Measurements from ENCODE around the gene GAL3ST1. TPM values are rescaled to one million over a fixed set of nuclear protein-coding genes. Genes with fewer than 3 reads are reported as not detected.
A peak's percentile ranks its signal among the peaks of the same experiment; 100 is the strongest.

Gene GAL3ST1
- polyA plus RNA-seq, 3 donors, result not detected

DNA sequence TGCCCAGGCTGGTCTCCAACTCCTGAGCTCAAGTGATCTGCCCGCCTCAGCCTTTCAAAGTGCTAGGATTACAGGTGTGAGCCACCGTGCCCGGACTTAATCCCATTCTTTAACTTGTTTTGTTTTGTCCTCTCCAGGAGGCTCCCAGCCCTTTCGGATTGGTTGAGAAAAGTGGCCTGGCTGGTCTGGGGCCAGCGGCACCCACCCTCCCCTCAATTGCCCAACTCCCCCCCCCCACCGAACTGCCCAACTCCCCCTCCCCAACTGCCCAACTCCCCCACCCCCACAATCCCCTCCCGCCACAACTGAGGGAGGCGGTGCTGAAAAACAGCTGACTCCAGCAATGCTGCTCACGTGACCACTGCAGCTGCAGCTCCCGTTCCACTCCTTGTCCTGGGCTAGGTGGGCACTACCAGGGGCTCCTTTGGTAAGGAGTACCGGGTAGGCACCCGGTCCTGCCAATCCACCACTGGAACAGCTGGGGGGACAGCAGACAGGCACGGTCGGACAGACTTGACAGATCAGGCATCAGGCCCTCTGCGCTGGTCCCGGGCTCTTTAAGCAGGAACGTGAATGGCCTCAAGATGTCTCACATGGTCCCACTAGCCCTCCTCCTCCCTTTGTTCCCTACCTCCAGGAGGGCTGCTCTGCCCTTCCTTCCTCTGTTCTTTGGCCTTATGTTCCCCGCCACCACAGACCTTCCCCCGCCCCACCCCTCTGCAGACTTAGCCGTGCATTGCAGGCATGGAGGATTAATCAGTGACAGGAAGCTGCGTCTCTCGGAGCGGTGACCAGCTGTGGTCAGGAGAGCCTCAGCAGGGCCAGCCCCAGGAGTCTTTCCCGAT is 32.2 kb upstream of the GAL3ST1 start, which contains the start of gene TCN2:
TCN2 (plus strand) TSS at position 720 of the 845 bp plus-strand sequence. CDS start 158 bp downstream, outside the sequence.
- no peaks in the 10 kb centered on the region for H3K79me2 ChIP-seq (ENCODE audit: insufficient read depth, low read length)
- no peak for TF ChIP-seq CTCF (IDR thresholded peaks at IDR 0.05)
- intact Hi-C loops (cut with micrococcal nuclease), result loop anchor here in 1 of 2 donors (1.0 to 5.0 kb wide), 3 partner anchors 14 to 361 kb away; partner anchors contain the start of genes MORC2, SLC35E4 and TUG1
- H3K4me1 ChIP-seq (ENCODE audit: control insufficient read depth in 1 of 2, insufficient read depth in 2 of 2, low read length in 2 of 2), result peaks cover 61 to 66% of the 10 kb centered on the region in 2 donors
- Mint-ChIP-seq H3K36me3 (peaks cover 6 to 9% of the 10 kb centered on the region in 2 donors), H3K4me1 (peaks cover 64% of the 10 kb centered on the region), H3K9me3 (peaks cover 0 to 4% (median 0%) of the 10 kb centered on the region in 7 donors), H3K27me3 (ENCODE audit: low read depth in 3 of 3) (no peaks in the 10 kb centered on the region), H3K4me3 (peak within 1 kb of the TSS; percentile 84 to 93), H3K27ac (peak within 1 kb of the TSS; percentile 95 to 100 (median 99))
- peak within 1 kb of the TSS; percentile 87 for H3K4me2 ChIP-seq (replicated peaks; ENCODE audit: extremely low read depth, low read length, poor library complexity, severe bottlenecking)
- H4K20me1 ChIP-seq (ENCODE audit: insufficient read depth, low read length), result no peaks in the 10 kb centered on the region
- DNase-seq, result peak; percentile 85 to 92 (median 87)
- peak within 1 kb of the TSS; percentile 43 to 80 (median 48) for H3K4me3 ChIP-seq (replicated peaks in 1 of 3; ENCODE audit: low read depth in 2 of 3, low read length in 3 of 3)
- no peaks in the 10 kb centered on the region for H3K36me3 ChIP-seq (replicated peaks in 1 of 2; ENCODE audit: control insufficient read depth in 1 of 2, insufficient read depth in 2 of 2, low read length in 2 of 2)
- peak within 1 kb of the TSS; percentile 90 to 97 for H3K27ac ChIP-seq (ENCODE audit: low read depth in 1 of 2, low read length in 2 of 2)
- WGBS (ENCODE audit: insufficient coverage), result 2% methylated on average over 16 of the region's 24 CpGs
- peak within 1 kb of the TSS; percentile 54 for H2AFZ ChIP-seq (ENCODE audit: insufficient read depth, low read depth, low read length, poor library complexity, severe bottlenecking)
- no peaks in the 10 kb centered on the region for H3K27me3 ChIP-seq (ENCODE audit: control insufficient read depth in 2 of 2, insufficient read depth in 2 of 2, low read length in 2 of 2)
- no peaks in the 10 kb centered on the region for H3K9me3 ChIP-seq (replicated peaks in 1 of 2; ENCODE audit: control insufficient read depth in 1 of 2, insufficient read depth in 1 of 2, low read length in 2 of 2)
- peak within 1 kb of the TSS; percentile 78 for H3K9ac ChIP-seq (ENCODE audit: insufficient read depth, low read length, poor library complexity, severe bottlenecking)

GRCh38 chr22:30605449-30606110 is 31.1 kb upstream of the GAL3ST1 start:
- TF ChIP-seq CTCF (IDR thresholded peaks at IDR 0.05), result peak; percentile 90
- Histone ChIP-seq H3K36me3 (replicated peaks in 1 of 2; ENCODE audit: control insufficient read depth in 1 of 2, insufficient read depth in 2 of 2, low read length in 2 of 2) (no peaks in the 10 kb centered on the region), H4K20me1 (ENCODE audit: insufficient read depth, low read length) (no peaks in the 10 kb centered on the region), H3K9ac (ENCODE audit: insufficient read depth, low read length, poor library complexity, severe bottlenecking) (peak overlapping the region; percentile 78), H3K9me3 (replicated peaks in 1 of 2; ENCODE audit: control insufficient read depth in 1 of 2, insufficient read depth in 1 of 2, low read length in 2 of 2) (no peaks in the 10 kb centered on the region), H3K4me1 (ENCODE audit: control insufficient read depth in 1 of 2, insufficient read depth in 2 of 2, low read length in 2 of 2) (peaks cover 53 to 56% of the 10 kb centered on the region in 2 donors), H3K4me3 (replicated peaks in 1 of 3; ENCODE audit: low read depth in 2 of 3, low read length in 3 of 3) (peak overlapping the region; percentile 24 to 80 (median 31)), H3K27ac (ENCODE audit: low read depth in 1 of 2, low read length in 2 of 2) (peak overlapping the region; percentile 65 to 97), H3K4me2 (replicated peaks; ENCODE audit: extremely low read depth, low read length, poor library complexity, severe bottlenecking) (peak overlapping the region; percentile 87), H3K27me3 (ENCODE audit: control insufficient read depth in 2 of 2, insufficient read depth in 2 of 2, low read length in 2 of 2) (no peaks in the 10 kb centered on the region), H3K79me2 (ENCODE audit: insufficient read depth, low read length) (no peaks in the 10 kb centered on the region), H2AFZ (ENCODE audit: insufficient read depth, low read depth, low read length, poor library complexity, severe bottlenecking) (no peak overlapping the region)
- peak; percentile 69 to 78 (median 70) for DNase-seq
- intact Hi-C loops (cut with micrococcal nuclease), result loop anchor here in 1 of 2 donors (2.0 to 5.0 kb wide), 2 partner anchors 29 to 362 kb away; partner anchors contain the start of genes MORC2, SLC35E4 and TUG1
- H3K27me3 Mint-ChIP-seq (ENCODE audit: low read depth in 3 of 3), result peaks cover 0 to 2% (median 0%) of the 10 kb centered on the region in 3 donors
- H3K27ac Mint-ChIP-seq, result peak overlapping the region; percentile 91 to 100 (median 99)
- peaks cover 0 to 4% (median 0%) of the 10 kb centered on the region in 7 donors for H3K9me3 Mint-ChIP-seq
- WGBS (ENCODE audit: insufficient coverage), result 0% methylated on average over 3 of the region's 9 CpGs
- peaks cover 62% of the 10 kb centered on the region for H3K4me1 Mint-ChIP-seq
- peak overlapping the region; percentile 84 to 93 for H3K4me3 Mint-ChIP-seq
- H3K36me3 Mint-ChIP-seq, result peaks cover 3 to 5% of the 10 kb centered on the region in 2 donors

All from CD14-positive monocyte (primary cell).